HG03280 (cell line): ENCODE results near the gene ABI3.
"Not testable (repeated sequence)": the region's sequence is repeated elsewhere in the genome, so short reads cannot be mapped to it uniquely, and the experiment has no call there.

ENCODE experiments used
- ATAC-seq: cut with Tn5 transposase; IDR thresholded peaks from one replicate; pipeline ENCODE4 v1.9.1; 2021; ENCODE audit warnings: mild to moderate bottlenecking, moderate library complexity; ENCODE audit not compliant: unreplicated experiment

Gene ABI3

GRCh38 chr17:49210158-49211029 lies at the start of gene ABI3, which contains the start of gene GNGT2:
Gene ABI3 (plus strand): TSS chr17:49210707. CDS start chr17:49210725, 18 bp downstream.
Gene GNGT2 (minus strand): TSS chr17:49210574. CDS start chr17:49207422, 3,152 bp downstream.
- ATAC-seq = peak; percentile 85

- ATAC-seq = no peak
Measured at GRCh38 chr17:49162866-49163265, 47.6 kb upstream of the ABI3 start.

GRCh38 chr17:49165143-49165542 lies 45.4 kb upstream of the ABI3 start:
- ATAC-seq = no peak

GRCh38 chr17:49168706-49169105 lies 41.8 kb upstream of the ABI3 start:
- ATAC-seq = no peak

- ATAC-seq = no peak
Measured at GRCh38 chr17:49170216-49170615, 40.3 kb upstream of the ABI3 start.

- ATAC-seq = not testable (repeated sequence)
Measured at GRCh38 chr17:49170711-49171110, 39.8 kb upstream of the ABI3 start.

GRCh38 chr17:49175978-49176377 lies 34.5 kb upstream of the ABI3 start:
- not testable (repeated sequence) for ATAC-seq

GRCh38 chr17:49180303-49180702 lies 30.2 kb upstream of the ABI3 start:
- no peak for ATAC-seq

- ATAC-seq = no peak
Measured at GRCh38 chr17:49180998-49181635, 29.4 kb upstream of the ABI3 start.

GRCh38 chr17:49183341-49183740 lies 27.2 kb upstream of the ABI3 start:
- ATAC-seq = no peak

GRCh38 chr17:49183801-49184200 lies 26.7 kb upstream of the ABI3 start:
- no peak for ATAC-seq

- ATAC-seq = not testable (repeated sequence)
Measured at GRCh38 chr17:49184522-49184921, 26.0 kb upstream of the ABI3 start.

GRCh38 chr17:49185381-49185780 lies 25.1 kb upstream of the ABI3 start:
- not testable (repeated sequence) for ATAC-seq

GRCh38 chr17:49187301-49187700 lies 23.2 kb upstream of the ABI3 start:
- ATAC-seq = no peak

- ATAC-seq = no peak
Measured at GRCh38 chr17:49190932-49191331, 19.6 kb upstream of the ABI3 start.

- ATAC-seq = no peak
Measured at GRCh38 chr17:49191409-49191916, 19.0 kb upstream of the ABI3 start.

GRCh38 chr17:49191917-49192741 lies 18.4 kb upstream of the ABI3 start:
- peak; percentile 42 for ATAC-seq

- ATAC-seq = no peak
Measured at GRCh38 chr17:49193513-49194296, 16.8 kb upstream of the ABI3 start.

- no peak for ATAC-seq
Measured at GRCh38 chr17:49194297-49194607, 16.3 kb upstream of the ABI3 start.

GRCh38 chr17:49195751-49196150 lies 14.8 kb upstream of the ABI3 start:
- no peak for ATAC-seq
